Measurements from ENCODE around the gene DOCK9.

Gene DOCK9

DNA sequence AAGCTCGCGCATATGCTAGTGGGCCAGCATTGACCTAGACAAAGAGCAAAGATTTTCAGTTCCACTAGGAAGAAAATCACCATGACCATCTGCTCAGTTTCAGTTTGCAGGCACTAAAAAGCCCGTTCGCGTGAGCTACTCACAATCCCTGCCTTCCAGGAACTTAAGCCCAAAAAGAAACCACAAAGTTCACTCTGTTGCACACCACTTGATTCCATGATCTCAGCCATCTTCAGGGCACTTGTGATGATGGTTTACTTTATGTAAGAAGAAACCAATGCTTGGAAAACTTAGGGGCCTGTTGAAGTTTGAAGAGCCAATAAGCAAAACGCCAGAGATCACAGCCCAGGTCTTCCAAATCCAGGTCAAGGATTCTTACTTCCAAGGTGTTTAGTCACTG is 180.4 kb downstream of the DOCK9 start:
- H3K27me3 ChIP-seq: no peaks in the 10 kb centered on the region
- H3K9me3 ChIP-seq: 0 out of 2 replicates have a peak, but pooled peaks cover 6% of the 10 kb centered on the region
- H3K36me3 ChIP-seq: no peaks in the 10 kb centered on the region; the same call in 1 of the 2 replicates
- H4K20me1 ChIP-seq: no peaks in the 10 kb centered on the region
- H3K4me1 ChIP-seq: 0 out of 2 replicates have a peak, but pooled peaks cover 4% of the 10 kb centered on the region
- TF ChIP-seq Cebpa-rat (IDR thresholded peaks at IDR 0.05): no peak
- no peak overlapping the region for H3K4me3 ChIP-seq
- H3K4me2 ChIP-seq: no peak overlapping the region
- no peak overlapping the region for H3K9ac ChIP-seq
- no peak overlapping the region for H3K27ac ChIP-seq

DNA sequence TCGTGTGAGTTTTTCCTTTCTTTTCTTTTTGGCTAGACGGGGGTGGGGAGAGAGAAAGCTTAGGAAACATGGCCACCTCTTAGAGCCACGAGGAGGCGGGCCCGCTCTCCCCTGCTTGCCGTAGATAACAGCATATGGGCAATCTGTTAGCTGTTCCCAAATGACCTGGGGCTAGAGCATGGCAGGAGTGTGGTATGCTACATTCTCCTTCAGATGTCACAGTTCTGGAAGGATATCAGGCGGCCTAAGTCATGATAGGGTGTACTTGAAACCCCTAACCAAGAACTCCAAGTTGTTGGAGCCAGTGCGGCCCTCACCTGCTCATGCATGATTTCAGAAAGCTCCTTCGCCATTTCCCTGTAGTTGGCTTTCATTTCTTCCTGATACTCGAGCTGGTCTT is 181.1 kb downstream of the DOCK9 start:
- Histone ChIP-seq H3K4me1 (0 out of 2 replicates have a peak, but pooled peaks cover 4% of the 10 kb centered on the region), H3K27me3 (no peaks in the 10 kb centered on the region), H3K4me3 (no peak overlapping the region), H3K27ac (no peak overlapping the region), H3K36me3 (no peaks in the 10 kb centered on the region; the same call in 1 of the 2 replicates), H3K9me3 (0 out of 2 replicates have a peak, but pooled peaks cover 6% of the 10 kb centered on the region), H3K4me2 (no peak overlapping the region), H3K9ac (no peak overlapping the region), H4K20me1 (no peaks in the 10 kb centered on the region)
- TF ChIP-seq Cebpa-rat (IDR thresholded peaks at IDR 0.05): no peak

DNA sequence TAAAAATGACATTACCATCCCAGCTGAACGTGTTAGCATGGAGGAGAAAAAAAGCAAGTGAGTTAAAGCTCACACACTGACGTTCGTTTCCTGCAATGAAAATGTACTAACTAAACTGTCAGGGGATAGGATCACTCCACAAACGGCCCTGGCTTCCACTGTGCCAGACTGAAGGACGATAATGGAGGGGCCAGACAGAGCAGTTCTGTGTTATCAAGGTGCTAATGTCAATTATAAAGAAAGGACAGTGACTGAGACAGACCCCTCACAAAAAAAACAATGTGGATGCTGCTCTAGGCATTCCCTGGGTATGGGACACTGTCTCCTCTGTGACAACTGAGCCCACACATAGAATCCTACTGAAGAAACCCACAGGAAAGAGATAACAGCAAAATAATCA is 181.7 kb downstream of the DOCK9 start:
- no peak overlapping the region for H3K9ac ChIP-seq
- no peak overlapping the region for H3K4me3 ChIP-seq
- H3K27me3 ChIP-seq: no peaks in the 10 kb centered on the region
- H3K27ac ChIP-seq: no peak overlapping the region
- H3K9me3 ChIP-seq: 0 out of 2 replicates have a peak, but pooled peaks cover 6% of the 10 kb centered on the region
- no peaks in the 10 kb centered on the region for H4K20me1 ChIP-seq
- no peak for TF ChIP-seq Cebpa-rat (IDR thresholded peaks at IDR 0.05)
- no peak overlapping the region for H3K4me2 ChIP-seq
- 0 out of 2 replicates have a peak, but pooled peaks cover 4% of the 10 kb centered on the region for H3K4me1 ChIP-seq
- H3K36me3 ChIP-seq: no peaks in the 10 kb centered on the region; the same call in 1 of the 2 replicates

DNA sequence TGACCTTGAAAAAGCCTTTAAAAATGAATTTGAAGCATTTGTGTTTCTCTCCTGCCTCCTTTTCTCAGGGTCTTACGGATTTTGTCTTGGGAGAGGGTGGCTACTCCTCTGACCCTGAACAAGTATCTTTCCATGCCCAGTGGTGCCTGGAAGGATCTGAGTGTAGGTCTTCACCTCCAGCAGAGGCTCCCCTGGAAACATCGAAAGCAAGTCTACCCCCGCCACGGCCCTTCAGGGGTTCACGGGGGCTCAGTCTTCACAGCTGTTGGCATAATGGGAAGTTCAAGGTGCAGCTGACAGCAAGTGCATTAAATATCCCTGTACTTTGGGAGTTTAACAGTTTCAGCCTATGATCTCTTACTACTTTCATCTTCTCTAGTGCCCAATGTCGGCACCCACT is 182.6 kb downstream of the DOCK9 start:
- H4K20me1 ChIP-seq: no peaks in the 10 kb centered on the region
- no peak for TF ChIP-seq Cebpa-rat (IDR thresholded peaks at IDR 0.05)
- no peak overlapping the region for H3K27ac ChIP-seq
- no peak overlapping the region for H3K4me3 ChIP-seq
- no peaks in the 10 kb centered on the region for H3K27me3 ChIP-seq
- no peaks in the 10 kb centered on the region; the same call in 1 of the 2 replicates for H3K36me3 ChIP-seq
- H3K4me2 ChIP-seq: no peak overlapping the region
- 0 out of 2 replicates have a peak, but pooled peaks cover 4% of the 10 kb centered on the region for H3K4me1 ChIP-seq
- H3K9ac ChIP-seq: no peak overlapping the region
- H3K9me3 ChIP-seq: 0 out of 2 replicates have a peak, but pooled peaks cover 6% of the 10 kb centered on the region

DNA sequence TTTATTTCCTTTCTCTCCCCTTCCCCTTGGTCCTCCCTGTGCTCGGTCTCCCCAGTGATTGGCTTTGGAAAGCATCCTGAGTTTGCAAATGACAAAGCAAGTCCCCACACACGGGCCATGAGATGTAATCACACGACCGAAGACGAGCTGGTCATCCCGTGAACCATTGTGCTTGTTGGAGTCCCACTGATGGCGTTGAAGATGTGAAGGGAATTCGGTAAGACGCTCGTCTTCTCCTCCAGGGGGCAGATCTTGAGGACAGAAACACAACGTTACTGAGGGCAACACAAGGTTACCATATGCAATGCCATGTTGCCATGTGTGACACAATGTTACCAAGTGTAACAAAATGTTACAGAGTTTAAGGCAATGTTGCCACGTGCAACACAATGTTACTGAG is 183.4 kb downstream of the DOCK9 start:
- H3K9me3 ChIP-seq: 0 out of 2 replicates have a peak, but pooled peaks cover 6% of the 10 kb centered on the region
- H3K9ac ChIP-seq: no peak overlapping the region
- no peak overlapping the region for H3K27ac ChIP-seq
- H3K4me3 ChIP-seq: no peak overlapping the region
- no peaks in the 10 kb centered on the region for H4K20me1 ChIP-seq
- TF ChIP-seq Cebpa-rat (IDR thresholded peaks at IDR 0.05): no peak
- no peak overlapping the region for H3K4me2 ChIP-seq
- no peaks in the 10 kb centered on the region for H3K27me3 ChIP-seq
- H3K4me1 ChIP-seq: 0 out of 2 replicates have a peak, but pooled peaks cover 4% of the 10 kb centered on the region
- no peaks in the 10 kb centered on the region; the same call in 1 of the 2 replicates for H3K36me3 ChIP-seq

DNA sequence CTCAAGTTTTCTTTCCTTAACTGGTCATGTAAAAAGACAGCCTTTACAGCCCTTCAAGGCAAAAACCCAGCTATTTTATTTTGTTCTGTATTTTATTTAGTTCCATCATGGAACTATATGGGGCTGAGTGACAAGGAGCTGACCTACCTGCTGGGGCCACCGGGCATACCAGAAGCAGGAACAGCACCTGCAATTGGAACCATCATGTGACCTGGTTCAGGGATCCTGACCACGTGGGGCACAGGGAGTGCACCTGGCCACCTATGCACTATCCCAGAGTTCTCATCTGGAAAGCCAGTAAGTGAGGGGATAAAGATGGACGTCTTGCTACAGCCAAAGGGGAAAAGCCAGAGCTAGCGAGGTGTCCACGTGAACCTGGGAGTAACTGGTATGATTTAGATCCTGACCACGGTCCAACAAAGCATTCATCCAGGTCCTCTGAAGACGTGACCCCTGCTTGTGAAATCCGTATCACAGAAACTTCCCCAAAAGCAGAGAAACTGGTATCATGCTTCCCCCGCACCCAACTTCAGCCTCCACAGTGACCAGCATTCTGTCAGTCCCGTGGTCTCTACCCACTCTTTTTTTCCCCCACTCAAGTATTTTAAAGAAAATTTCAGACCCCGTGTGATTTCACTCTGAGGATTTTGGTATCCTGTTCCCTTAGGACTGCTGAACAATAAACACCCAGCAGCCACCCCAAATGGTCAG is 184.9 kb downstream of the DOCK9 start:
- TF ChIP-seq Cebpa-rat (IDR thresholded peaks at IDR 0.05): no peak

GRCh38 chr13:98792321-98792720 is 185.5 kb downstream of the DOCK9 start:
- no peaks in the 10 kb centered on the region for H3K27me3 ChIP-seq
- H3K4me2 ChIP-seq: no peak overlapping the region
- H4K20me1 ChIP-seq: no peaks in the 10 kb centered on the region
- no peak overlapping the region for H3K27ac ChIP-seq
- no peak overlapping the region for H3K4me3 ChIP-seq
- no peak for TF ChIP-seq Cebpa-rat (IDR thresholded peaks at IDR 0.05)
- no peak overlapping the region for H3K9ac ChIP-seq
- H3K4me1 ChIP-seq: 0 out of 2 replicates have a peak, but pooled peaks cover 4% of the 10 kb centered on the region
- H3K9me3 ChIP-seq: 0 out of 2 replicates have a peak, but pooled peaks cover 6% of the 10 kb centered on the region
- H3K36me3 ChIP-seq: no peaks in the 10 kb centered on the region; the same call in 1 of the 2 replicates

More for the DNA sequence above, 184.9 kb downstream of the DOCK9 start:
- Histone ChIP-seq H3K9me3 (0 out of 2 replicates have a peak, but pooled peaks cover 6% of the 10 kb centered on the region), H3K27ac (no peak overlapping the region), H3K9ac (no peak overlapping the region), H4K20me1 (no peaks in the 10 kb centered on the region), H3K4me1 (0 out of 2 replicates have a peak, but pooled peaks cover 4% of the 10 kb centered on the region), H3K27me3 (no peaks in the 10 kb centered on the region), H3K4me2 (no peak overlapping the region), H3K4me3 (no peak overlapping the region), H3K36me3 (no peaks in the 10 kb centered on the region; the same call in 1 of the 2 replicates)

GRCh38 chr13:98791611-98792010 is 186.3 kb downstream of the DOCK9 start:
- Histone ChIP-seq H3K27ac (no peak overlapping the region), H3K9ac (no peak overlapping the region), H3K36me3 (no peaks in the 10 kb centered on the region; the same call in 1 of the 2 replicates), H4K20me1 (no peaks in the 10 kb centered on the region), H3K4me1 (no peaks in the 10 kb centered on the region), H3K4me3 (no peak overlapping the region), H3K4me2 (no peak overlapping the region), H3K27me3 (no peaks in the 10 kb centered on the region), H3K9me3 (0 out of 2 replicates have a peak, but pooled peaks cover 1% of the 10 kb centered on the region)
- TF ChIP-seq Cebpa-rat (IDR thresholded peaks at IDR 0.05): no peak

DNA sequence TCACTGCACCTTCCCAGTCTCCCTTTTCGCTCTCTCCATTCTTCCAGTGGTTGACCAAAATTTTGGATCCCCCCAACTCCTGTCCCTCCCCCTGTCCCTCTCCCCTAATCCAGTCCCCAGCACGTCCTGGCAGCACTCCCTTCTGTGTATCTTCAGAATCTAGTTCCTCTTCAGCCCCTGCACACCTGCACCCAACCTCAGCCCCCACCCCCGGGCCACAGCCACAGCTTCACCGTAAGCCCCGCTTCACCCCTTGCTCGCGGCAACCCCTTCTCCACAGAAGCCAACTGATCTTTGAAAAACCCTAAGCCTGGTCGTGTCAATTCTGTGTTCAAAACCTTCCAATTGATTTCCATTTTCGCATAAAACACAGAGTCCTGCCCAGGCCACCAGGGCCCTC is 189.9 kb downstream of the DOCK9 start:
- TF ChIP-seq Cebpa-rat (IDR thresholded peaks at IDR 0.05): no peak
- Histone ChIP-seq H3K36me3 (no peaks in the 10 kb centered on the region), H3K27ac (no peak overlapping the region), H3K9ac (no peak overlapping the region), H3K4me1 (no peaks in the 10 kb centered on the region), H3K4me2 (no peak overlapping the region), H3K27me3 (no peaks in the 10 kb centered on the region), H4K20me1 (no peaks in the 10 kb centered on the region), H3K9me3 (no peaks in the 10 kb centered on the region), H3K4me3 (no peak overlapping the region)

- H3K27ac ChIP-seq: no peak overlapping the region
- H3K36me3 ChIP-seq: no peaks in the 10 kb centered on the region
- H3K4me3 ChIP-seq: no peak overlapping the region
- H3K4me1 ChIP-seq: no peaks in the 10 kb centered on the region
- H3K27me3 ChIP-seq: no peaks in the 10 kb centered on the region
- H4K20me1 ChIP-seq: no peaks in the 10 kb centered on the region
- TF ChIP-seq Cebpa-rat (IDR thresholded peaks at IDR 0.05): no peak
- no peak overlapping the region for H3K9ac ChIP-seq
- no peaks in the 10 kb centered on the region for H3K9me3 ChIP-seq
- H3K4me2 ChIP-seq: no peak overlapping the region
Measured at GRCh38 chr13:98787173-98787572, 190.7 kb downstream of the DOCK9 start.

Measured in BLaER1 (cell line).